Gastroesophageal sphincter (tissue), 2 donors: ENCODE results near the gene MAPK11.

Source experiments
- POLR2A ChIP-seq, 2 donors: fragments of 450-650 bp; IDR thresholded peaks; one replicate each; pipeline ENCODE4 v1.6.1; 2017; ENCODE audit warnings: antibody characterized with exemption in 2 of 2, mild to moderate bottlenecking in 2 of 2, moderate library complexity in 1 of 2
- POLR2AphosphoS5 ChIP-seq: sonication (generic); formaldehyde crosslinking; IDR thresholded peaks from one replicate; pipeline ENCODE4 v1.6.1; 2017; ENCODE audit warnings: antibody characterized with exemption

DNA sequence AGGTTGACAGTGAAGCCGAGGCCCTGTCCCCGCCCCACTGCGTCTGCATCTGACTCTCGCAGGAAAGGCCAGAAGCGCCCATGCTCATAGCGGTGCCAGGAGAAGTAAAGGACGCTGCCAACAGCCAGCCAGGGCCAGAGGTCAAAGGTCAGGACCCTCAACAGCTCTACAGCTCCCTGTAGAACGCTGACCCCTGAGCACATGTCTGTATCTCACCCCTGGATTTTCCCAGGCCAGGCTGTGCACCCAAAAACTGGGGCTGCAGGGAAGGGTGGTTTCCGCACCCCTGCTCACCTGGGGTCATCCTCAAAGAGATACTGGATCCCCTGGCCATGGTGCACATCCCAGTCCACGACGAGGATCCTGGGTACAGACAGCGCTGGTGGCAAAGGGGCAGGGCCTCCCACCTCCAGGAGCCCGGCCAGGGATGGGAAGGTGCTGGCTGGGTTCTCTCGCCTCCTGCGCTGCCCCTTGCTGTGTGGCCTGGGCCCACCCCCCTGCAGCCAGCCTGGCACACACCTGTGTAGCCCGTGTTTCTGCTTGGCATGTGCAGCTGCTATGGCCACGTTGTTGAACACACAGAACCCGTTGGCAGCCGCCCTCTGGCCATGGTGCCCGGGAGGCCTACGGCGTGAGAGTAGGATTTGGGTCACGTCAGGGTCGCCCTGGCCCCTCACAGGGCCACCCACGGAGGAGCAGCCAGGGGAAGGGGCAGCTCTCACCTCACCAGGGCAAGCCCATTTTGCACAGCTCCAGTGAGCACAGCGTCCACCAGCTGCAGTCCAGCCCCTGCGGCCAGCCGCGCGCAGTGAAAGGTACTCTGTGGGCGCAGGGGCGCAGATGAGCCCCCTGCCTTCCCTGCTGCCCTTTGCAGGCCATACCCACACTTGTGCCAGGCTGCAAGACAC is 20.6 kb downstream of the MAPK11 start:
- TF ChIP-seq POLR2AphosphoS5 (no peak), POLR2A (IDR thresholded peaks at IDR 0.05) (no peak)
